ENCODE results near the gene WDR4. TPM values are rescaled to one million over a fixed set of nuclear protein-coding genes. Genes with fewer than 3 reads are reported as not detected.

The WDR4 gene
- total and polyA plus RNA-seq, 2 of the 13 experiments (the other 11 are each of a cell fraction or from before 2014, with no cell fraction given): 11.3 to 14.4 TPM

DNA sequence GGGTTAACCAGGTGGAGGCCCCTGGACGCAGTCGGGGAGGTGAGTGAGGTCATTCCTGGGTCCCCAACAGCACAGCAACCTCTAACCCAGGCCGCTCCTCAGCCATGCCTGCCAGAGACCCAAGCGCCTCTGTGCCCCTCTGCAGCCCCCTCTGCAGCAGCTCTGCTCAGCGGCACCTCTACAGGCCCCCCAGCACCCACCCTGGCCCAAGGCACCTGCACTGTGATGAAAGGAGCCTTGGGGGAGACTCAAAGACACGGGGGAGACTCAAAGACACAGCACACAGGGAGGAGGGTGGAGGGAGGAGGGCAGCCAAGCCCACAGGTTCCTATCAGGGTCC, 19.5 kb downstream of the WDR4 start:
- Histone ChIP-seq H3K4me2 (ENCODE audit: low read depth, low read length) (no peak overlapping the region), H3K27ac (ENCODE audit: extremely low read length, insufficient read depth, low read length) (no peak overlapping the region), H3K36me3 (replicated peaks in 1 of 2; ENCODE audit: control insufficient read depth in 1 of 2, insufficient read depth in 2 of 2, low read length in 2 of 2) (peaks cover 49 to 88% of the 10 kb centered on the region in 2 experiments), H3K4me1 (ENCODE audit: insufficient read depth, low read length) (no peaks in the 10 kb centered on the region), H3K4me3 (replicated peaks in 1 of 3; ENCODE audit: insufficient read depth in 1 of 3, low read depth in 2 of 3, low read length in 3 of 3) (no peak overlapping the region), H3K9me3 (ENCODE audit: low read length) (no peaks in the 10 kb centered on the region), H3K79me2 (ENCODE audit: insufficient read depth, low read length) (peaks cover 19% of the 10 kb centered on the region), H3K9ac (ENCODE audit: insufficient read depth, low read depth, low read length) (no peak overlapping the region), H2AFZ (ENCODE audit: low read length) (no peak overlapping the region), H4K20me1 (ENCODE audit: insufficient read depth, low read length) (0 out of 2 replicates have a peak, but pooled peaks cover 2% of the 10 kb centered on the region), H3K27me3 (ENCODE audit: control insufficient read depth in 1 of 2, insufficient read depth in 2 of 2, low read length in 2 of 2) (no peaks in the 10 kb centered on the region)
- POLR2A ChIA-PET: no interaction called here
- TF ChIP-seq ATF5 (CRISPR knock-in tag; IDR thresholded peaks at IDR 0.05; ENCODE audit: low read depth) (no peak), SETDB1 (CRISPR knock-in tag; IDR thresholded peaks at IDR 0.05; ENCODE audit: borderline replicate concordance) (no peak), RFX5 (IDR thresholded peaks at IDR 0.05; ENCODE audit: low read depth, low read length) (no peak), ZFAT (CRISPR knock-in tag; conservative IDR thresholded peaks at IDR 0.05) (no peak), PHF20 (CRISPR knock-in tag; IDR thresholded peaks at IDR 0.05) (no peak), ZFP1 (CRISPR knock-in tag; IDR thresholded peaks at IDR 0.05) (no peak), XBP1 (CRISPR knock-in tag; IDR thresholded peaks at IDR 0.05) (no peak), PRPF4 (IDR thresholded peaks at IDR 0.05; ENCODE audit: low read depth, low read length, poor library complexity, severe bottlenecking) (no peak), TRIM24 (CRISPR knock-in tag; IDR thresholded peaks at IDR 0.05) (no peak), ZKSCAN1 (IDR thresholded peaks at IDR 0.05; ENCODE audit: low read length) (no peak), ZNF335 (CRISPR knock-in tag; IDR thresholded peaks at IDR 0.05) (no peak)
- TF ChIP-seq, protein P1, sequence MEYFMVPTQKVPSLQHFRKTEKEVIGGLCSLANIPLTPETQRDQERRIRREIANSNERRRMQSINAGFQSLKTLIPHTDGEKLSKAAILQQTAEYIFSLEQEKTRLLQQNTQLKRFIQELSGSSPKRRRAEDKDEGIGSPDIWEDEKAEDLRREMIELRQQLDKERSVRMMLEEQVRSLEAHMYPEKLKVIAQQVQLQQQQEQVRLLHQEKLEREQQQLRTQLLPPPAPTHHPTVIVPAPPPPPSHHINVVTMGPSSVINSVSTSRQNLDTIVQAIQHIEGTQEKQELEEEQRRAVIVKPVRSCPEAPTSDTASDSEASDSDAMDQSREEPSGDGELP (IDR thresholded peaks at IDR 0.05; ENCODE audit: borderline replicate concordance, low read depth): no peak
- no TSS peak for BruUV-seq (replicated peaks)
- DNase-seq (ENCODE audit: low spot score): no peak
- FAIRE-seq: no peak
- ATAC-seq: no peak
- 100% methylated on average over 2 of the region's 6 CpGs for WGBS (ENCODE audit: low lambda C conversion rate)
- intact Hi-C loops (cut with micrococcal nuclease; ENCODE audit: unreplicated experiment) (loop anchor here (5.0 kb wide), 1 partner anchor 152 kb away; no protein-coding TSS in a partner anchor), in situ Hi-C loops (cut with HindIII; ENCODE audit: extremely low pct_ligation_motif_present, low pct_unique_long_range_greater_than_20kb) (no loop called here)
- CTCF ChIA-PET (ENCODE audit: low intra/inter-chr PET ratio, low total read pairs): no interaction called here

All from HepG2 (cell line).